MM.1S (cell line): Measurements from ENCODE around the gene ANKRD44.

Source experiments
- CTCF ChIP-seq: fragments of 300-600 bp; sonication (generic); IDR thresholded peaks from 2 replicates; pipeline ENCODE4 v1.5.1; 2016; ENCODE audit warnings: antibody characterized with exemption, low read length, mixed read lengths
- EZH2 ChIP-seq: fragments of 300-600 bp; sonication (generic); optimal IDR thresholded peaks from 2 replicates; pipeline ENCODE3; 2017; ENCODE audit warnings: low read depth, mild to moderate bottlenecking, antibody characterized with exemption, low read length, mixed read lengths

- no peak for TF ChIP-seq CTCF
- TF ChIP-seq EZH2 = no peak
Measured at GRCh38 chr2:197200762-197201058, 109.9 kb downstream of the ANKRD44 start.
